ENCODE data around the gene TMEM35B. TPM values are rescaled to one million over a fixed set of nuclear protein-coding genes. Genes with fewer than 3 reads are reported as not detected.
"Not testable (repeated sequence)": the region's sequence is repeated elsewhere in the genome, so short reads cannot be mapped to it uniquely, and the experiment has no call there.

The TMEM35B gene

GRCh38 chr1:34941798-34942197 lies 43.3 kb downstream of the TMEM35B start:
- not testable (repeated sequence) for H2BK5ac ChIP-seq (ENCODE audit: low read depth, low read length, poor library complexity, severe bottlenecking); H3K18ac ChIP-seq (ENCODE audit: low read depth in 1 of 2, low read length in 2 of 2); H2AFZ ChIP-seq (ENCODE audit: low read depth, low read length); H2BK15ac ChIP-seq (ENCODE audit: low read depth, poor library complexity, severe bottlenecking); H3K4ac ChIP-seq (ENCODE audit: low read depth in 1 of 2, low read length in 2 of 2); H2BK120ac ChIP-seq (ENCODE audit: low read depth, low read length); H3K23ac ChIP-seq (ENCODE audit: low read length in 2 of 2); H3K4me2 ChIP-seq (ENCODE audit: low read length, poor library complexity, severe bottlenecking); H3K4me3 ChIP-seq (ENCODE audit: insufficient read depth in 1 of 2, low read depth in 1 of 2, low read length in 2 of 2); H3K27ac ChIP-seq (ENCODE audit: low read length, poor library complexity, severe bottlenecking); H2AK5ac ChIP-seq (ENCODE audit: low read length, severe bottlenecking); H3K9me3 ChIP-seq (ENCODE audit: control insufficient read depth, low read length); H2BK12ac ChIP-seq (ENCODE audit: low read length in 2 of 2); H4K91ac ChIP-seq (ENCODE audit: low read length); H3K36me3 ChIP-seq (ENCODE audit: control insufficient read depth in 1 of 2, insufficient read depth in 2 of 2, low read depth in 1 of 2, low read length in 2 of 2); H3K14ac ChIP-seq (ENCODE audit: low read length in 2 of 2); H3K4me1 ChIP-seq (ENCODE audit: control insufficient read depth, insufficient read depth, low read depth, low read length); H3K79me1 ChIP-seq (replicated peaks; ENCODE audit: low read length, poor library complexity, severe bottlenecking); H4K8ac ChIP-seq (ENCODE audit: low read length); H3K9ac ChIP-seq (ENCODE audit: low read length); DNase-seq
- H3K27me3 ChIP-seq (ENCODE audit: control insufficient read depth in 1 of 2, insufficient read depth in 1 of 2, low read length in 2 of 2) = peaks cover 5 to 18% of the 10 kb centered on the region in 2 experiments
- WGBS = 91% methylated on average over 2 of the region's 2 CpGs

Small RNAs within 50 kb of the gene (small RNA-seq; reads per million reads assigned to genes)
- not detected for gene TMEM35B (ENCODE audit: low read depth)

All from mesenchymal stem cell (in vitro differentiated cells and primary cell).